Measurements from ENCODE around the gene DHRS4. TPM values are rescaled to one million over a fixed set of nuclear protein-coding genes. Genes with fewer than 3 reads are reported as not detected.

Gene DHRS4
- total and polyA plus RNA-seq, 2 donors from 2014 or later = 23.4 to 247 TPM

DNA sequence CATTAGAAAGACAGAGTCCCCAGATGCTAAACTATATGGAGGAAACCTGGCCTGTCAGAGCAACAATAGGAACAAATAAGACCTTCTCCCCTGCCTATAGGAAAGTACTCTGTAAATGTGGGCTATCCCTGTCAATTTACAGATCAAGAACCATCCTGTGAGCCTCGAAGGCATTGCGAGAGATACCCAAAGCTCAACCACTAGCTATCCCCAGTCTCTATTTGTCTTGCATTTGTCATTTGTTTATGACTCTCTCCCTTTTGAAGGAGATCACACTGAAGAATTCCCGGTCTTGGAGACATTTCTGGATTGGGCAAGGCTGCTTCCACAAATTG, 42.7 kb upstream of the DHRS4 start:
- no peak for TF ChIP-seq CTCF (IDR thresholded peaks at IDR 0.05; ENCODE audit: borderline replicate concordance, extremely low read depth, insufficient read depth)
- FAIRE-seq (no peak), DNase-seq (no peak)
- H3K36me3 ChIP-seq (ENCODE audit: control insufficient read depth in 2 of 3, insufficient read depth in 3 of 3, low read length in 3 of 3) = no peaks in the 10 kb centered on the region
- no peak overlapping the region for H3K9ac ChIP-seq (ENCODE audit: low read length in 3 of 3)
- intact Hi-C loops (cut with DNase I) = no loop called here
- H3K27me3 ChIP-seq (ENCODE audit: control insufficient read depth, insufficient read depth, low read length) = no peaks in the 10 kb centered on the region
- no peak overlapping the region for H3K27ac ChIP-seq (ENCODE audit: low read depth in 2 of 2, low read length in 2 of 2)
- H3K4me3 ChIP-seq (ENCODE audit: low read length in 3 of 3) = no peak overlapping the region
- no peaks in the 10 kb centered on the region for H3K9me3 ChIP-seq (ENCODE audit: control insufficient read depth in 2 of 3, insufficient read depth in 1 of 3, low read length in 3 of 3)
- no peaks in the 10 kb centered on the region for H3K4me1 ChIP-seq (ENCODE audit: control insufficient read depth in 2 of 3, insufficient read depth in 2 of 3, low read depth in 1 of 3, low read length in 3 of 3)

GRCh38 chr14:23915559-23915958, 38.0 kb upstream of the DHRS4 start:
- Histone ChIP-seq H3K9me3 (ENCODE audit: control insufficient read depth in 2 of 3, insufficient read depth in 1 of 3, low read length in 3 of 3) (no peaks in the 10 kb centered on the region), H3K27me3 (ENCODE audit: control insufficient read depth, insufficient read depth, low read length) (no peaks in the 10 kb centered on the region), H3K27ac (ENCODE audit: low read depth in 2 of 2, low read length in 2 of 2) (no peak overlapping the region), H3K36me3 (ENCODE audit: control insufficient read depth in 2 of 3, insufficient read depth in 3 of 3, low read length in 3 of 3) (no peaks in the 10 kb centered on the region), H3K4me3 (ENCODE audit: low read length in 3 of 3) (no peak overlapping the region), H3K4me1 (ENCODE audit: control insufficient read depth in 2 of 3, insufficient read depth in 2 of 3, low read depth in 1 of 3, low read length in 3 of 3) (no peaks in the 10 kb centered on the region), H3K9ac (ENCODE audit: low read length in 3 of 3) (no peak overlapping the region)
- TF ChIP-seq CTCF (IDR thresholded peaks at IDR 0.05; ENCODE audit: borderline replicate concordance, extremely low read depth, insufficient read depth) = no peak
- no peak for FAIRE-seq
- intact Hi-C loops (cut with DNase I) = no loop called here
- no peak for DNase-seq

- H3K9me3 ChIP-seq (ENCODE audit: control insufficient read depth in 2 of 3, insufficient read depth in 1 of 3, low read length in 3 of 3) = no peaks in the 10 kb centered on the region
- H3K4me3 ChIP-seq (ENCODE audit: low read length in 3 of 3) = no peak overlapping the region
- no peak overlapping the region for H3K27ac ChIP-seq (ENCODE audit: low read depth in 2 of 2, low read length in 2 of 2)
- no peak for TF ChIP-seq CTCF (IDR thresholded peaks at IDR 0.05; ENCODE audit: borderline replicate concordance, extremely low read depth, insufficient read depth)
- H3K4me1 ChIP-seq (ENCODE audit: control insufficient read depth in 2 of 3, insufficient read depth in 2 of 3, low read depth in 1 of 3, low read length in 3 of 3) = no peaks in the 10 kb centered on the region
- DNase-seq = no peak
- H3K9ac ChIP-seq (ENCODE audit: low read length in 3 of 3) = no peak overlapping the region
- FAIRE-seq = no peak
- H3K36me3 ChIP-seq (ENCODE audit: control insufficient read depth in 2 of 3, insufficient read depth in 3 of 3, low read length in 3 of 3) = no peaks in the 10 kb centered on the region
- intact Hi-C loops (cut with DNase I) = no loop called here
- no peaks in the 10 kb centered on the region for H3K27me3 ChIP-seq (ENCODE audit: control insufficient read depth, insufficient read depth, low read length)
Measured at GRCh38 chr14:23916004-23916403, 37.6 kb upstream of the DHRS4 start.

- no peak overlapping the region for H3K9ac ChIP-seq (ENCODE audit: low read length in 3 of 3)
- H3K4me3 ChIP-seq (ENCODE audit: low read length in 3 of 3) = no peak overlapping the region
- no peaks in the 10 kb centered on the region for H3K9me3 ChIP-seq (ENCODE audit: control insufficient read depth in 2 of 3, insufficient read depth in 1 of 3, low read length in 3 of 3)
- DNase-seq (no peak), FAIRE-seq (no peak)
- H3K36me3 ChIP-seq (ENCODE audit: control insufficient read depth in 2 of 3, insufficient read depth in 3 of 3, low read length in 3 of 3) = no peaks in the 10 kb centered on the region
- no peak overlapping the region for H3K27ac ChIP-seq (ENCODE audit: low read depth in 2 of 2, low read length in 2 of 2)
- no peak for TF ChIP-seq CTCF (IDR thresholded peaks at IDR 0.05; ENCODE audit: borderline replicate concordance, extremely low read depth, insufficient read depth)
- H3K27me3 ChIP-seq (ENCODE audit: control insufficient read depth, insufficient read depth, low read length) = no peaks in the 10 kb centered on the region
- no peaks in the 10 kb centered on the region for H3K4me1 ChIP-seq (ENCODE audit: control insufficient read depth in 2 of 3, insufficient read depth in 2 of 3, low read depth in 1 of 3, low read length in 3 of 3)
- intact Hi-C loops (cut with DNase I) = no loop called here
Measured at GRCh38 chr14:23916446-23916845, 37.1 kb upstream of the DHRS4 start.
